BE2C (cell line): ENCODE data around the gene NKAPD1. TPM values are rescaled to one million over a fixed set of nuclear protein-coding genes. Genes with fewer than 3 reads are reported as not detected.
"Not testable (repeated sequence)": the region's sequence is repeated elsewhere in the genome, so short reads cannot be mapped to it uniquely, and the experiment has no call there.

Source experiments
- DNase-seq: peaks from one replicate; pipeline ENCODE4 v3.0.0-alpha.2; 2020
- H3K27me3 ChIP-seq: fragments of 250-450 bp; sonication (Bioruptor Pico); 2 replicates; pipeline ENCODE4 v1.5.1; 2020; ENCODE audit warnings: mild to moderate bottlenecking
- H3K36me3 ChIP-seq: fragments of 250-450 bp; sonication (Bioruptor Pico); 2 replicates; pipeline ENCODE4 v1.5.1; 2020; ENCODE audit warnings: mild to moderate bottlenecking
- H3K4me1 ChIP-seq: fragments of 250-450 bp; sonication (Bioruptor Pico); 2 replicates; pipeline ENCODE4 v1.5.1; 2020
- H3K4me3 ChIP-seq: 2 replicates; pipeline ENCODE4 v1.5.1; 2011; ENCODE audit warnings: low read depth, low read length
- H3K9me3 ChIP-seq: fragments of 250-450 bp; sonication (Bioruptor Pico); 2 replicates; pipeline ENCODE4 v1.5.1; 2020
- CTCF ChIP-seq: IDR thresholded peaks from 2 replicates; pipeline ENCODE4 v1.5.1; 2012; ENCODE audit warnings: mild to moderate bottlenecking, low read depth, low read length
- polyA plus RNA-seq: library from polyadenylated mRNA; unstranded; fragments of >200 nt; gene quantifications from one replicate; pipeline ENCODE4 v1.2.1, GENCODE V29; 2012; ENCODE audit warnings: low read depth, missing spikeins; ENCODE audit not compliant: insufficient read length, insufficient read depth

The NKAPD1 gene
- 30.7 TPM for polyA plus RNA-seq

GRCh38 chr11:112073941-112074811 lies at the start of gene NKAPD1, which contains the start of gene PIH1D2:
NKAPD1 (plus strand) TSS chr11:112074299; CDS start chr11:112075575, 1,276 bp downstream.
PIH1D2 (minus strand) TSS chr11:112074017; CDS start chr11:112073174, 843 bp downstream.
- Histone ChIP-seq H3K4me3 (peak within 1 kb of the TSS; percentile 99), H3K27me3 (no peaks in the 10 kb centered on the region), H3K9me3 (no peaks in the 10 kb centered on the region), H3K4me1 (no peaks in the 10 kb centered on the region; the same call in 1 of the 2 replicates), H3K36me3 (peaks cover 35% of the 10 kb centered on the region)
- peak; percentile 23; the same call in 1 of the 2 replicates for TF ChIP-seq CTCF
- DNase-seq = peak; percentile 75

- H3K36me3 ChIP-seq = peaks cover 21% of the 10 kb centered on the region
- H3K9me3 ChIP-seq = no peaks in the 10 kb centered on the region
- DNase-seq = peak; percentile 95
- H3K4me1 ChIP-seq = 0 out of 2 replicates have a peak, but pooled peaks cover 3% of the 10 kb centered on the region
- peak within 1 kb of the TSS; percentile 83 for H3K4me3 ChIP-seq
- no peaks in the 10 kb centered on the region for H3K27me3 ChIP-seq
- TF ChIP-seq CTCF = no peak
Observed at GRCh38 chr11:112024773-112025678, 49.1 kb upstream of the NKAPD1 start, which contains the start of gene DLAT. DLAT (plus strand) TSS chr11:112025408; CDS start chr11:112025473, 65 bp downstream.

GRCh38 chr11:112025707-112026106 lies 48.4 kb upstream of the NKAPD1 start:
- Histone ChIP-seq H3K36me3 (peaks cover 28% of the 10 kb centered on the region), H3K4me3 (peak overlapping the region; percentile 83), H3K4me1 (0 out of 2 replicates have a peak, but pooled peaks cover 3% of the 10 kb centered on the region), H3K27me3 (no peaks in the 10 kb centered on the region), H3K9me3 (no peaks in the 10 kb centered on the region)
- no peak for TF ChIP-seq CTCF
- DNase-seq = no peak

GRCh38 chr11:112026784-112027410 lies 47.2 kb upstream of the NKAPD1 start:
- not testable (repeated sequence) for H3K27me3 ChIP-seq, DNase-seq, H3K9me3 ChIP-seq, H3K4me3 ChIP-seq, H3K4me1 ChIP-seq
- peaks cover 33% of the 10 kb centered on the region for H3K36me3 ChIP-seq

GRCh38 chr11:112029460-112029859 lies 44.6 kb upstream of the NKAPD1 start:
- no peak overlapping the region for H3K4me3 ChIP-seq
- DNase-seq = no peak
- no peaks in the 10 kb centered on the region for H3K4me1 ChIP-seq
- no peaks in the 10 kb centered on the region for H3K9me3 ChIP-seq
- peaks cover 48% of the 10 kb centered on the region for H3K36me3 ChIP-seq
- no peak for TF ChIP-seq CTCF
- H3K27me3 ChIP-seq = no peaks in the 10 kb centered on the region

GRCh38 chr11:112033902-112034301 lies 40.2 kb upstream of the NKAPD1 start:
- no peaks in the 10 kb centered on the region for H3K9me3 ChIP-seq
- H3K27me3 ChIP-seq = no peaks in the 10 kb centered on the region
- peaks cover 65% of the 10 kb centered on the region for H3K36me3 ChIP-seq

More at GRCh38 chr11:112033902-112034301, 40.2 kb upstream of the NKAPD1 start:
- Histone ChIP-seq H3K4me1 (no peaks in the 10 kb centered on the region), H3K4me3 (no peak overlapping the region)
- no peak for DNase-seq
- no peak for TF ChIP-seq CTCF
